Measurements from ENCODE around the gene AAGAB. TPM values are rescaled to one million over a fixed set of nuclear protein-coding genes. Genes with fewer than 3 reads are reported as not detected.

The AAGAB gene
- total and polyA plus RNA-seq, 2 donors (not counting 1 experiment from before 2014, with no cell fraction given), result 55.8 to 62.5 TPM

DNA sequence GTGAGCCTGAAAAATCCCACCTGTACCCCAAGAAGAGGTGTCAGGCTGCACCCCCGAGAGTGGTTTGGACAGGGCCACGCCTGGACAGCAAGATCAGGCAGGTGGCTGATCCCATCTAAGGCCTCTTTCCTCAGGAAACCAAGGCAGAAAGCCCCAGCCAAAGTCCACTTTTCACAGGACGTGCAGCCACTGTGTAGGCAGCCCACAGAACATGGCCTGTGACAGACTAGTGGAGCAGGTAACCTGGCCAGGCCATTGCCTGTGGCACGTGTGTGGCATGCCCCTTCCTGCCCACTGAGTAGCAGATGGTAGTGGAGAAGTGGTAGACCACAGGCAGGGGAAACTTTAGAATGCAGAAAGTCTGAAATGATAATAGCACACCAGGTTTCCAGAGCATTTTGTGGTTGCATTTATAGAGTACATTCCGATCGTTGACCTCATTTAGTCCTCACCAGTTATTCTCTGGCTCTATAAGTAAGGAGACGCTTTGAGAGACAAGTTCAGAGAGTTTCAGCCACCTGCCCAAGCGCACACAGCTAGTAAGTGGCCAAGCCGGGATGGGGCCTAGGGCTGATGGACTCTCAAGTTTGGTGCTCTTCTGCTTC lies 68.7 kb downstream of the AAGAB start:
- H3K27me3 ChIP-seq (ENCODE audit: control insufficient read depth, insufficient read depth, low read length), result no peaks in the 10 kb centered on the region
- peaks cover 58% of the 10 kb centered on the region for H3K4me1 ChIP-seq (ENCODE audit: control insufficient read depth, extremely low read depth, insufficient read depth, low read length)
- H3K9me3 ChIP-seq (ENCODE audit: control insufficient read depth, insufficient read depth, low read depth, low read length), result no peaks in the 10 kb centered on the region
- no peak overlapping the region for H3K4me2 ChIP-seq (ENCODE audit: extremely low read depth, insufficient read depth, low read length)
- no peak overlapping the region for H2AFZ ChIP-seq (ENCODE audit: low read length)
- no peak overlapping the region for H3K9ac ChIP-seq (ENCODE audit: insufficient read depth, low read length)
- H3K27ac ChIP-seq (ENCODE audit: insufficient read depth, low read length), result peak overlapping the region; percentile 67
- DNase-seq (ENCODE audit: low read depth in 2 of 2), result peak in 1 of 2 donors; percentile 60
- H4K20me1 ChIP-seq (ENCODE audit: control insufficient read depth, extremely low read depth, insufficient read depth, low read length), result no peaks in the 10 kb centered on the region
- H3K79me2 ChIP-seq (ENCODE audit: control insufficient read depth, insufficient read depth, low read length), result peaks cover 30% of the 10 kb centered on the region
- TF ChIP-seq, protein P1, sequence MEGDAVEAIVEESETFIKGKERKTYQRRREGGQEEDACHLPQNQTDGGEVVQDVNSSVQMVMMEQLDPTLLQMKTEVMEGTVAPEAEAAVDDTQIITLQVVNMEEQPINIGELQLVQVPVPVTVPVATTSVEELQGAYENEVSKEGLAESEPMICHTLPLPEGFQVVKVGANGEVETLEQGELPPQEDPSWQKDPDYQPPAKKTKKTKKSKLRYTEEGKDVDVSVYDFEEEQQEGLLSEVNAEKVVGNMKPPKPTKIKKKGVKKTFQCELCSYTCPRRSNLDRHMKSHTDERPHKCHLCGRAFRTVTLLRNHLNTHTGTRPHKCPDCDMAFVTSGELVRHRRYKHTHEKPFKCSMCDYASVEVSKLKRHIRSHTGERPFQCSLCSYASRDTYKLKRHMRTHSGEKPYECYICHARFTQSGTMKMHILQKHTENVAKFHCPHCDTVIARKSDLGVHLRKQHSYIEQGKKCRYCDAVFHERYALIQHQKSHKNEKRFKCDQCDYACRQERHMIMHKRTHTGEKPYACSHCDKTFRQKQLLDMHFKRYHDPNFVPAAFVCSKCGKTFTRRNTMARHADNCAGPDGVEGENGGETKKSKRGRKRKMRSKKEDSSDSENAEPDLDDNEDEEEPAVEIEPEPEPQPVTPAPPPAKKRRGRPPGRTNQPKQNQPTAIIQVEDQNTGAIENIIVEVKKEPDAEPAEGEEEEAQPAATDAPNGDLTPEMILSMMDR (conservative IDR thresholded peaks at IDR 0.05 in 1 of 2, IDR thresholded peaks at IDR 0.05 in 1 of 2; ENCODE audit: low read depth in 1 of 2, low read length in 2 of 2), result no peak
- TF ChIP-seq EZH2 (IDR thresholded peaks at IDR 0.05; ENCODE audit: low read length, missing control alignments), result no peak
- no peak overlapping the region for H3K4me3 ChIP-seq (replicated peaks in 1 of 4; ENCODE audit: control extremely low read depth in 1 of 4, insufficient read depth in 1 of 4, low read depth in 3 of 4, low read length in 4 of 4)
- H3K36me3 ChIP-seq (ENCODE audit: control insufficient read depth, insufficient read depth, low read length), result peaks cover 59% of the 10 kb centered on the region

DNA sequence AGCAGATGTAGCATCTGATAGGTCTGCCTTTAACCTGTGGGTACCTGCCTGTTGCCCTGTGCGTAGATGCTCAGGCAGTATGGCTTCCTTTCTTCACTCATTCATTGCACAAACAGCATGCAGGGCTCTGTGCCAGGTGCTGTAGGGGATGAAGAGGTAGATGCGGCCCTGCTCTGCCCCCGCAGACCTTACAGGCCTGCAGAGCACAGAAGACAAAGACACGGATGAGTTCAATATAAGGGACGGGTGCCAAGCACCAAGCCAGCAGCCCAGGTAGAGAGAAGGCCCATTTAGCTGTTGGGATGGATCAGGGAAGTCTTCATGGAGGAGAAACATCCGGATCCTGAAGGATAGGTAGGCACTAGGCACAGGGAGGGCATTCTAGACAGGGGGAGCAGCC lies 69.4 kb downstream of the AAGAB start:
- H3K4me3 ChIP-seq (replicated peaks in 1 of 4; ENCODE audit: control extremely low read depth in 1 of 4, insufficient read depth in 1 of 4, low read depth in 3 of 4, low read length in 4 of 4), result no peak overlapping the region
- H3K36me3 ChIP-seq (ENCODE audit: control insufficient read depth, insufficient read depth, low read length), result peaks cover 60% of the 10 kb centered on the region
- H3K79me2 ChIP-seq (ENCODE audit: control insufficient read depth, insufficient read depth, low read length), result peaks cover 36% of the 10 kb centered on the region
- H3K27me3 ChIP-seq (ENCODE audit: control insufficient read depth, insufficient read depth, low read length), result no peaks in the 10 kb centered on the region
- H2AFZ ChIP-seq (ENCODE audit: low read length), result no peak overlapping the region
- no peaks in the 10 kb centered on the region for H4K20me1 ChIP-seq (ENCODE audit: control insufficient read depth, extremely low read depth, insufficient read depth, low read length)
- H3K27ac ChIP-seq (ENCODE audit: insufficient read depth, low read length), result peak overlapping the region; percentile 67
- H3K4me1 ChIP-seq (ENCODE audit: control insufficient read depth, extremely low read depth, insufficient read depth, low read length), result peaks cover 59% of the 10 kb centered on the region
- H3K4me2 ChIP-seq (ENCODE audit: extremely low read depth, insufficient read depth, low read length), result no peak overlapping the region
- TF ChIP-seq, protein P1 (conservative IDR thresholded peaks at IDR 0.05 in 1 of 2, IDR thresholded peaks at IDR 0.05 in 1 of 2; ENCODE audit: low read depth in 1 of 2, low read length in 2 of 2), result no peak
- no peak for TF ChIP-seq EZH2 (IDR thresholded peaks at IDR 0.05; ENCODE audit: low read length, missing control alignments)
- no peak for DNase-seq (ENCODE audit: low read depth in 2 of 2)
- H3K9me3 ChIP-seq (ENCODE audit: control insufficient read depth, insufficient read depth, low read depth, low read length), result no peaks in the 10 kb centered on the region
- H3K9ac ChIP-seq (ENCODE audit: insufficient read depth, low read length), result no peak overlapping the region

DNA sequence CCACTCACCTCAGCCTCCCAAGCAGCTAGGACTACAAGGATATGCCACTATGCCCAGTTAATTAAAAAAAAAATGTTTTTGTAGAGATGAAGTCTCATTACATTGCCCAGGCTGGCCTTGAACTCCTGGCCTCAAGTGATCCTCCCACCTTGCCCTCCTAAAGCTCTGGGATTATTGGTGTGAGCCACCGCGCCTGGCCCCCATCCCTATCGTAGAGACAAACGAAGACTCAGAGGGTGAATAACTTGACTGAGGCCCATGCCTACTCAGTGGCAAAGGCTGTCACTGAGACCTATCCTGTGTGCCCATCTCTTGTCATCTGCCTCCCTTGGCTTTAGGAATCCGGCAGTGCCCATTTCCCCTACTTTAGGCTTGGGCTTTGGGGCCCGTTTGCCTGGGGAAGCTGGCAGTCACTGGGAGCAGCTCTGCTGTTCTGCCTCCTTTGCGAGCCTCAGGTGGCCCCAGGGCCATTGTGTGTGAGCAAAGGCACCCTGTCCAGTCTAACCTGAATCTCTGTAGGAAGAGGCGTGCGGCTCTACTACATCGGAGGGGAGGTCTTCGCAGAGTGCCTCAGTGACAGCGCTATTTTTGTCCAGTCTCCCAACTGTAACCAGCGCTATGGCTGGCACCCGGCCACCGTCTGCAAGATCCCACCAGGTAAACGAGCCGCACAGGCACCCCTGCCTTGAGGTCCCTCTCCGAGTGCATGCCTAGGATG lies 70.1 kb downstream of the AAGAB start:
- Histone ChIP-seq H3K79me2 (ENCODE audit: control insufficient read depth, insufficient read depth, low read length) (peaks cover 42% of the 10 kb centered on the region), H3K4me2 (ENCODE audit: extremely low read depth, insufficient read depth, low read length) (no peak overlapping the region), H3K36me3 (ENCODE audit: control insufficient read depth, insufficient read depth, low read length) (peaks cover 62% of the 10 kb centered on the region), H3K27me3 (ENCODE audit: control insufficient read depth, insufficient read depth, low read length) (no peaks in the 10 kb centered on the region), H3K4me1 (ENCODE audit: control insufficient read depth, extremely low read depth, insufficient read depth, low read length) (peaks cover 64% of the 10 kb centered on the region), H4K20me1 (ENCODE audit: control insufficient read depth, extremely low read depth, insufficient read depth, low read length) (no peaks in the 10 kb centered on the region), H3K27ac (ENCODE audit: insufficient read depth, low read length) (peak overlapping the region; percentile 36), H3K4me3 (replicated peaks in 1 of 4; ENCODE audit: control extremely low read depth in 1 of 4, insufficient read depth in 1 of 4, low read depth in 3 of 4, low read length in 4 of 4) (no peak overlapping the region), H3K9me3 (ENCODE audit: control insufficient read depth, insufficient read depth, low read depth, low read length) (no peaks in the 10 kb centered on the region), H3K9ac (ENCODE audit: insufficient read depth, low read length) (no peak overlapping the region), H2AFZ (ENCODE audit: low read length) (no peak overlapping the region)
- no peak for TF ChIP-seq EZH2 (IDR thresholded peaks at IDR 0.05; ENCODE audit: low read length, missing control alignments)
- TF ChIP-seq, protein P1 (conservative IDR thresholded peaks at IDR 0.05 in 1 of 2, IDR thresholded peaks at IDR 0.05 in 1 of 2; ENCODE audit: low read depth in 1 of 2, low read length in 2 of 2), result no peak
- no peak for DNase-seq (ENCODE audit: low read depth in 2 of 2)

Measured in fibroblast of lung (primary cell).